T-cell (primary cell): Measurements from ENCODE around the gene OLFM3. TPM values are rescaled to one million over a fixed set of nuclear protein-coding genes. Genes with fewer than 3 reads are reported as not detected.

Experiments used
- ATAC-seq, 4 experiments: fragments of 200-7000 bp in 3 of 4; fragments of 150-1000 bp in 1 of 4; cut with Tn5 transposase; replicated peaks in 1 of 4; 1 replicate in 3 of 4; 2 replicates in 1 of 4; pipeline ENCODE4 v1.10.0; 2021; ENCODE audit warnings: moderate library complexity in 3 of 4, mild to moderate bottlenecking in 2 of 4, moderate number of reproducible peaks in 1 of 4
- CTCF ChIA-PET, 2 donors: fragments of 300-600 bp; sonication (Branson Sonifier 250); formaldehyde crosslinking; loops; one replicate each; lab custom pipeline; 2022; ENCODE audit warnings: antibody characterized with exemption in 2 of 2; lab: Charles Lee
- POLR2A ChIA-PET, 2 donors: fragments of 300-600 bp; sonication (Branson Sonifier 250); formaldehyde crosslinking; loops; one replicate each; lab custom pipeline; 2022; ENCODE audit warnings: antibody characterized with exemption in 2 of 2; lab: Charles Lee
- DNase-seq, 35 experiments: peaks; one replicate each; pipeline versions ENCODE4 v3.0.0 to v3.0.0-alpha.2; 2013 to 2023
- H3K27ac ChIP-seq: one replicate; pipeline ENCODE4 v1.5.1; 2013; ENCODE audit warnings: low read length
- H3K27me3 ChIP-seq, 2 experiments: replicated peaks in 1 of 2; 1 replicate in 1 of 2; 2 replicates in 1 of 2; pipeline versions ENCODE4 v1.6.1 to v1.7.0; 2013; ENCODE audit warnings: low read length in 1 of 2, mixed read lengths in 1 of 2; ENCODE audit not compliant: control insufficient read depth in 2 of 2, insufficient read depth in 2 of 2; ENCODE audit errors: extremely low read depth in 1 of 2
- H3K36me3 ChIP-seq, 2 donors: 1 replicate in 1 of 2; 2 replicates in 1 of 2; pipeline versions ENCODE4 v1.6.1 to v1.7.0; 2013; ENCODE audit warnings: low read length in 1 of 2; ENCODE audit not compliant: control insufficient read depth in 2 of 2, insufficient read depth in 1 of 2; ENCODE audit errors: extremely low read depth in 1 of 2
- H3K4me1 ChIP-seq, 2 experiments: 1 replicate in 1 of 2; 2 replicates in 1 of 2; pipeline versions ENCODE4 v1.6.1 to v1.7.0; 2013; ENCODE audit warnings: low read length in 2 of 2, mixed read lengths in 1 of 2; ENCODE audit not compliant: insufficient read depth in 2 of 2, control insufficient read depth in 1 of 2; ENCODE audit errors: extremely low read depth in 1 of 2
- H3K4me3 ChIP-seq, 2 donors: 1 replicate in 1 of 2; 2 replicates in 1 of 2; pipeline versions ENCODE4 v1.5.1 to v1.7.0; 2013; ENCODE audit warnings: mild to moderate bottlenecking in 2 of 2, low read length in 1 of 2, moderate library complexity in 1 of 2; ENCODE audit not compliant: control insufficient read depth in 1 of 2; ENCODE audit errors: extremely low read depth in 1 of 2
- H3K9me3 ChIP-seq: 2 replicates; pipeline ENCODE4 v1.7.0; 2013
- H3K27ac Mint-ChIP-seq, 2 donors: one replicate each; pipeline ENCODE4 v1.8.0; 2020 to 2021; ENCODE audit warnings: mild to moderate bottlenecking in 2 of 2, mixed read lengths in 2 of 2
- H3K27me3 Mint-ChIP-seq, 2 donors: one replicate each; pipeline ENCODE4 v1.8.0; 2021 to 2022; ENCODE audit warnings: mixed read lengths in 2 of 2
- H3K36me3 Mint-ChIP-seq: one replicate; pipeline ENCODE4 v1.8.0; 2021; ENCODE audit warnings: mixed read lengths
- H3K4me1 Mint-ChIP-seq, 3 donors: one replicate each; pipeline ENCODE4 v1.8.0; 2020 to 2022; ENCODE audit warnings: mixed read lengths in 3 of 3, mild to moderate bottlenecking in 1 of 3
- H3K4me3 Mint-ChIP-seq, 3 donors: one replicate each; pipeline ENCODE4 v1.8.0; 2020 to 2022; ENCODE audit warnings: mild to moderate bottlenecking in 3 of 3, mixed read lengths in 3 of 3, moderate library complexity in 3 of 3
- H3K9me3 Mint-ChIP-seq, 3 donors: one replicate each; pipeline ENCODE4 v1.8.0; 2020 to 2022; ENCODE audit warnings: mixed read lengths in 3 of 3
- WGBS: methylation state at CpG from one replicate; pipeline ENCODE4 v1.1.5; 2013; ENCODE audit warnings: missing lambda C conversion rate; ENCODE audit not compliant: insufficient coverage; 5-methylcytosine and 5-hydroxymethylcytosine counted together
- total RNA-seq, 35 experiments: library from RNA in 6 of 35; stranded (reverse) in 6 of 35; fragments of 120-200 nt in 1 of 35; gene quantifications; one replicate each; pipeline versions ENCODE4 v1.2.1 to v1.2.4 and lab custom pipeline; 2013 to 2026

OLFM3 gene
- total RNA-seq, 5 donors from 2014 or later (not counting 1 experiment from before 2014, with no cell fraction given): not detected

DNA sequence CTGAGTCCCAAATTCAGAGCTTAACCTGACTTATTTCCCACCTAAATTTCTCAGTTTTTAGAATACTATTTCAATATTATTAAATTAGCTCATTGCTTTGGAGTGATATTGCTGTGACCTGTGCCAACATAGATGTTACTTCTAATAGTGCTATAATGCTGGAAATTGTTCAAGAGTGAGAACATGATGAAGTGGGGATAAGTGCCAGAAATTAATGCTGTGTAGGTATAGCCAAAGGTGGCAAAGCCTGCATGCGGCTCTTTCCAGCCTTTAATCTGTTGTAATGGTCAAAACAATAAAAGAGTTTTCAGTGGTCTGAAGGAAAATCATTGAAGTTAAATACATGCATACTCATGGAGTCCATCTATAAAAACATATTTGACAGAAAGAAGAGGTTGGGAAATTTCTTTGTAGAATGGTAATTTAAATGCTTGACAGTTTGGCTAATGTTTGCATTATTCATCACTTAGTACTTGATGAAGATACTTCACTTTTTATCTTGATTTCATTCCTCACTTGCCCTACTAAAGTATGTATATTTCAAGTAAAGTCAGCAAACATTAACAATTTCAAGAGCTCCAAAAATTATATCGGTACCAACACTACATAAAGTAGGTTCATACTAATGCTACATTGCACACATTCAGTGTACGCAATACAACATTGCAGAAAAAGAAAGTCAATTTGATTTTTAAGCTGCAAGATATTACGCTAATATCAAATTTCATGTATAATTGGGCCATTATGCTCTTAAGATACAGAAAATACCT, 82.1 kb downstream of the OLFM3 start:
- ChIA-PET CTCF (interaction anchor here in 1 of 2 donors (0.7 kb wide), 1 partner anchor 201 kb away, joined by 3 read pairs; no protein-coding TSS in a partner anchor), POLR2A (no interaction called here)
- no CpG with 5 or more reads among the region's 4 CpGs for WGBS
- no peak for DNase-seq
- Histone ChIP-seq H3K4me1 (no peaks in the 10 kb centered on the region), H3K27me3 (no peaks in the 10 kb centered on the region), H3K36me3 (no peaks in the 10 kb centered on the region), H3K9me3 (no peaks in the 10 kb centered on the region), H3K4me3 (no peak overlapping the region), H3K27ac (no peak overlapping the region)
- Mint-ChIP-seq H3K4me3 (no peak overlapping the region), H3K4me1 (no peaks in the 10 kb centered on the region), H3K36me3 (no peaks in the 10 kb centered on the region), H3K27ac (no peak overlapping the region), H3K9me3 (no peaks in the 10 kb centered on the region), H3K27me3 (no peaks in the 10 kb centered on the region)
- ATAC-seq: no peak

DNA sequence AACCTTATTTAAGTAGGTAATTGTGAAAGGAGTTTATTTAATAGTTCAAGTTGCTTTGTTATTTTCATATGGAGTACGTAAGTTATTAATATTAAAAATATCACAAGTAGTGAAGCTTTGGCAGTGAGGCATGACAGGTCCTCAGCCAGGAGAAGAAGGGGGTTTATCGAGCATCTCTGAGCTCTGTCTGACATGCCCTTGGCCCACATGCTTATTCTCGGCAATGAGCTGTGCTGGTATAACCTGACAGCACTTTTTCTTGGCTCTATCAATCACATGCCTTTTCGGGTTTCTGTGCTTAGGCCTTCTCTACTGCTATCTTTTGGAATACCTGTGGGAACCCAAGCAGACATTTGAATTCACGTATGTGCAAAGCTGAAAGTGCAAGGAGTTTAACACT, 84.8 kb downstream of the OLFM3 start:
- no peak overlapping the region for H3K4me3 ChIP-seq
- H3K9me3 ChIP-seq: no peaks in the 10 kb centered on the region
- H3K36me3 Mint-ChIP-seq: no peaks in the 10 kb centered on the region
- no peak overlapping the region for H3K4me3 Mint-ChIP-seq
- H3K4me1 ChIP-seq: no peaks in the 10 kb centered on the region
- H3K27ac Mint-ChIP-seq: no peak overlapping the region
- no peaks in the 10 kb centered on the region for H3K27me3 ChIP-seq
- ChIA-PET POLR2A (no interaction called here), CTCF (no interaction called here)
- H3K27me3 Mint-ChIP-seq: no peaks in the 10 kb centered on the region
- no peaks in the 10 kb centered on the region for H3K4me1 Mint-ChIP-seq
- no peaks in the 10 kb centered on the region for H3K36me3 ChIP-seq
- H3K9me3 Mint-ChIP-seq: no peaks in the 10 kb centered on the region
- H3K27ac ChIP-seq: no peak overlapping the region
- 79% methylated on average over 4 of the region's 5 CpGs for WGBS
- no peak for ATAC-seq
- DNase-seq: no peak

DNA sequence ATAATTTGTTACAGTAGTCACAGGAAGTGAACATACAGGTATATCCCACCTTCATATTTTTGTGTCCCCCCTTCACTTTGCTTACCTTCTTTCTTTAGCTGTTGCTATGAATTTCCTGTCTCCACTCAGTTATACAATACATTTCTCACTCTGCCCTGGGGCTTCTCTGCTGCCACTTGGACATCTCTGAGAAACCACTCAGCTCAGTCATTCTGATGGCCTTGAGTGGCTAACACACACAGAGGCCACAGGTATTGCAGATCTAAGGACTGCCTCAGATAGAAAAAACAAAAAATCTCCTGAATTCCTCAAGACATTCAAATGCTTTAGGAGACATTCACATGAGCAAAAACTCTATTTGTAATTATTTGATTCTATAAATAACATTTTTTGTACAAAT, 87.7 kb downstream of the OLFM3 start:
- no peak for ATAC-seq

DNA sequence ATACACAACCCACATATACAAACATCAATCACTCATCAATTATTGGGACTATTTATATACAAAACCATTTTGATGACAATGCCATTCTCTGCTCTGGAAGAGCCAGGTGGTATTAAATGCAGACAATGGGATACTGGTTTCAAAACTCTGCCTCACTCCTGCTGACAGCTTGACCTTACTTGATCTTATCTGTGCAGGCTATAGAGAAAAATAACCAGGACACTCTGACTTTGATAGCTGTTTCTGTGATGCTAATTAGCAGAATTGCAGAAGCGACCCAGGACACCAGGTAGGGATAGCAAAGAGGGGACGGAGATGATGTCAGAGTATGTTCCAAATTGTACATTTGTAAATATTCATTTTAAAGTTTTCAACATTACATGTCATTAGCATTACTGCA, 89.5 kb downstream of the OLFM3 start:
- Mint-ChIP-seq H3K9me3 (no peaks in the 10 kb centered on the region), H3K4me1 (no peaks in the 10 kb centered on the region), H3K36me3 (no peaks in the 10 kb centered on the region), H3K27me3 (no peaks in the 10 kb centered on the region), H3K4me3 (no peak overlapping the region), H3K27ac (no peak overlapping the region)
- CTCF ChIA-PET: no interaction called here
- no peak overlapping the region for H3K4me3 ChIP-seq
- H3K36me3 ChIP-seq: no peaks in the 10 kb centered on the region
- POLR2A ChIA-PET: no interaction called here
- no peaks in the 10 kb centered on the region for H3K27me3 ChIP-seq
- DNase-seq (no peak), ATAC-seq (no peak)
- no peaks in the 10 kb centered on the region for H3K9me3 ChIP-seq
- H3K27ac ChIP-seq: no peak overlapping the region
- no CpG with 5 or more reads among the region's 2 CpGs for WGBS
- H3K4me1 ChIP-seq: no peaks in the 10 kb centered on the region

More for the DNA sequence above, 87.7 kb downstream of the OLFM3 start:
- Mint-ChIP-seq H3K4me1 (no peaks in the 10 kb centered on the region), H3K36me3 (no peaks in the 10 kb centered on the region), H3K27ac (no peak overlapping the region), H3K9me3 (no peaks in the 10 kb centered on the region), H3K4me3 (no peak overlapping the region), H3K27me3 (no peaks in the 10 kb centered on the region)
- POLR2A ChIA-PET: no interaction called here
- CTCF ChIA-PET: no interaction called here
- no peaks in the 10 kb centered on the region for H3K9me3 ChIP-seq
- no peaks in the 10 kb centered on the region for H3K4me1 ChIP-seq
- DNase-seq: no peak
- no peaks in the 10 kb centered on the region for H3K36me3 ChIP-seq
- no peak overlapping the region for H3K4me3 ChIP-seq
- H3K27ac ChIP-seq: no peak overlapping the region
- H3K27me3 ChIP-seq: no peaks in the 10 kb centered on the region

GRCh38 chr1:101905283-101905835, 91.4 kb downstream of the OLFM3 start:
- DNase-seq: no peak
- Histone ChIP-seq H3K36me3 (no peaks in the 10 kb centered on the region), H3K4me3 (no peak overlapping the region), H3K4me1 (no peaks in the 10 kb centered on the region), H3K9me3 (no peaks in the 10 kb centered on the region), H3K27ac (no peak overlapping the region), H3K27me3 (no peaks in the 10 kb centered on the region)
- no peak for ATAC-seq
- Mint-ChIP-seq H3K4me3 (no peak overlapping the region), H3K27ac (no peak overlapping the region), H3K27me3 (no peaks in the 10 kb centered on the region), H3K4me1 (no peaks in the 10 kb centered on the region), H3K36me3 (no peaks in the 10 kb centered on the region), H3K9me3 (no peaks in the 10 kb centered on the region)
- CTCF ChIA-PET: no interaction called here
- POLR2A ChIA-PET: no interaction called here
- WGBS: 86% methylated on average over 1 of the region's 2 CpGs

GRCh38 chr1:101902199-101902598, 94.5 kb downstream of the OLFM3 start:
- WGBS: no CpG with 5 or more reads among the region's 1 CpG
- Histone ChIP-seq H3K4me3 (no peak overlapping the region), H3K27me3 (no peaks in the 10 kb centered on the region), H3K27ac (no peak overlapping the region), H3K36me3 (no peaks in the 10 kb centered on the region), H3K4me1 (no peaks in the 10 kb centered on the region), H3K9me3 (no peaks in the 10 kb centered on the region)
- ATAC-seq (no peak), DNase-seq (no peak)
- Mint-ChIP-seq H3K36me3 (no peaks in the 10 kb centered on the region), H3K4me1 (no peaks in the 10 kb centered on the region), H3K4me3 (no peak overlapping the region), H3K27ac (no peak overlapping the region), H3K27me3 (no peaks in the 10 kb centered on the region), H3K9me3 (no peaks in the 10 kb centered on the region)
- ChIA-PET CTCF (no interaction called here), POLR2A (no interaction called here)
